Tibial nerve (tissue), 4 donors: ENCODE measurements around the gene EPB41.

ENCODE experiments used
- EP300 ChIP-seq, 2 donors: sonication (generic); formaldehyde crosslinking; IDR thresholded peaks; one replicate each; pipeline ENCODE4 v1.6.1; 2017; ENCODE audit warnings: antibody characterized with exemption in 2 of 2, mild to moderate bottlenecking in 1 of 2
- POLR2A ChIP-seq, 2 donors: fragments of 450-650 bp; IDR thresholded peaks; one replicate each; pipeline ENCODE4 v1.6.1; 2017; ENCODE audit warnings: antibody characterized with exemption in 2 of 2, mild to moderate bottlenecking in 2 of 2, moderate library complexity in 2 of 2
- TF ChIP-seq, protein P1 (sequence below), 5 experiments: fragments of 200-600 bp in 3 of 5; fragments of 450-650 bp in 2 of 5; sonication (generic) in 3 of 5; IDR thresholded peaks; one replicate each; pipeline ENCODE4 v1.5.1; 2016 to 2019; ENCODE audit warnings: antibody characterized with exemption in 5 of 5, mild to moderate bottlenecking in 3 of 5, moderate library complexity in 2 of 5

DNA sequence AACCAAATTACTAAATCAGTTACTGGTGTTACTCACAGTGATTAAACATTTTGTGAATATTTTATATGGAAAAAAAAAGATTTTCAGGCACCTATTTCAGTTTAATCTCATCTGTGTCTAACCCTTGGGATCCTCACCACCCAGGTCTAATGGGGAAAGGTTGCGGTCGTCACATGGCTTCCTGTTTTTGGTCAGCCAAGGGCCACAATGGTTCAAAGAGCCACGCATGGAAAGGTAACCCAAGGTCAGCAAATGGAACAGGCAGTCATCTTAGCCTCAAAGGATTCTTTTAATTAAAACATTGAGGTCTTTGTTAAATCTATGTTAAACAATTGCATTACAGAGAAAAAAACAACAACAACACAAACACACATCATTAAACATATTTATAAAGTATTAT is 245.4 kb downstream of the EPB41 start:
- TF ChIP-seq POLR2A (IDR thresholded peaks at IDR 0.05) (no peak), EP300 (IDR thresholded peaks at IDR 0.05) (no peak)
- TF ChIP-seq, protein P1, sequence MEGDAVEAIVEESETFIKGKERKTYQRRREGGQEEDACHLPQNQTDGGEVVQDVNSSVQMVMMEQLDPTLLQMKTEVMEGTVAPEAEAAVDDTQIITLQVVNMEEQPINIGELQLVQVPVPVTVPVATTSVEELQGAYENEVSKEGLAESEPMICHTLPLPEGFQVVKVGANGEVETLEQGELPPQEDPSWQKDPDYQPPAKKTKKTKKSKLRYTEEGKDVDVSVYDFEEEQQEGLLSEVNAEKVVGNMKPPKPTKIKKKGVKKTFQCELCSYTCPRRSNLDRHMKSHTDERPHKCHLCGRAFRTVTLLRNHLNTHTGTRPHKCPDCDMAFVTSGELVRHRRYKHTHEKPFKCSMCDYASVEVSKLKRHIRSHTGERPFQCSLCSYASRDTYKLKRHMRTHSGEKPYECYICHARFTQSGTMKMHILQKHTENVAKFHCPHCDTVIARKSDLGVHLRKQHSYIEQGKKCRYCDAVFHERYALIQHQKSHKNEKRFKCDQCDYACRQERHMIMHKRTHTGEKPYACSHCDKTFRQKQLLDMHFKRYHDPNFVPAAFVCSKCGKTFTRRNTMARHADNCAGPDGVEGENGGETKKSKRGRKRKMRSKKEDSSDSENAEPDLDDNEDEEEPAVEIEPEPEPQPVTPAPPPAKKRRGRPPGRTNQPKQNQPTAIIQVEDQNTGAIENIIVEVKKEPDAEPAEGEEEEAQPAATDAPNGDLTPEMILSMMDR (IDR thresholded peaks at IDR 0.05), result no peak
